ENCODE measurements around the gene GRIK4.
"Not testable (repeated sequence)": the region's sequence is repeated elsewhere in the genome, so short reads cannot be mapped to it uniquely, and the experiment has no call there.

Gene GRIK4

GRCh38 chr11:120577041-120577440 lies 65.5 kb downstream of the GRIK4 start:
- no peak for DNase-seq

GRCh38 chr11:120577624-120578363 lies 66.2 kb downstream of the GRIK4 start:
- DNase-seq: no peak

- no peak for DNase-seq
Measured at GRCh38 chr11:120578596-120579154, 67.1 kb downstream of the GRIK4 start.

- no peak for DNase-seq
Measured at GRCh38 chr11:120579611-120580031, 68.1 kb downstream of the GRIK4 start.

GRCh38 chr11:120581313-120581712 lies 69.8 kb downstream of the GRIK4 start:
- DNase-seq: no peak

- DNase-seq: not testable (repeated sequence)
Measured at GRCh38 chr11:120582535-120582934, 71.0 kb downstream of the GRIK4 start.

- no peak for DNase-seq
Measured at GRCh38 chr11:120586072-120586471, 74.5 kb downstream of the GRIK4 start.

GRCh38 chr11:120586728-120587127 lies 75.2 kb downstream of the GRIK4 start:
- no peak for DNase-seq

- DNase-seq: no peak
Measured at GRCh38 chr11:120587299-120587698, 75.8 kb downstream of the GRIK4 start.

GRCh38 chr11:120589376-120589775 lies 77.8 kb downstream of the GRIK4 start:
- no peak for DNase-seq

- DNase-seq: no peak
Measured at GRCh38 chr11:120590472-120590871, 78.9 kb downstream of the GRIK4 start.

- no peak for DNase-seq
Measured at GRCh38 chr11:120594746-120595145, 83.2 kb downstream of the GRIK4 start.

GRCh38 chr11:120595557-120595956 lies 84.0 kb downstream of the GRIK4 start:
- no peak for DNase-seq

GRCh38 chr11:120597250-120598215 lies 86.0 kb downstream of the GRIK4 start:
- no peak for DNase-seq

- DNase-seq: no peak
Measured at GRCh38 chr11:120598517-120599257, 87.1 kb downstream of the GRIK4 start.

GRCh38 chr11:120599816-120600420 lies 88.4 kb downstream of the GRIK4 start:
- no peak for DNase-seq

- DNase-seq: no peak
Measured at GRCh38 chr11:120601536-120601935, 90.0 kb downstream of the GRIK4 start.

- DNase-seq: no peak
Measured at GRCh38 chr11:120603071-120603470, 91.5 kb downstream of the GRIK4 start.

GRCh38 chr11:120605469-120605868 lies 93.9 kb downstream of the GRIK4 start:
- DNase-seq: no peak

- DNase-seq: no peak
Measured at GRCh38 chr11:120606211-120607010, 94.9 kb downstream of the GRIK4 start.

- DNase-seq: no peak
Measured at GRCh38 chr11:120608061-120608460, 96.5 kb downstream of the GRIK4 start.

Measured in KG1 (cell line).